Dedifferentiated amniotic fluid mesenchymal stem cell (primary cell): ENCODE data around the gene MCMBP.
"Not testable (repeated sequence)": the region's sequence is repeated elsewhere in the genome, so short reads cannot be mapped to it uniquely, and the experiment has no call there.

Experiments used
- DNase-seq: peaks from one replicate; pipeline ENCODE4 v3.0.0-alpha.2; 2016; ENCODE audit errors: extremely low spot score

The MCMBP gene

GRCh38 chr10:119830851-119831250 is 41.8 kb downstream of the MCMBP start:
- no peak for DNase-seq

GRCh38 chr10:119829429-119829828 is 43.2 kb downstream of the MCMBP start:
- DNase-seq, result no peak

GRCh38 chr10:119827430-119827829 is 45.2 kb downstream of the MCMBP start:
- DNase-seq, result no peak

- DNase-seq, result no peak
These were observed 45.9 kb downstream of the MCMBP start for GRCh38 chr10:119826771-119827170.

- no peak for DNase-seq
These were observed 48.3 kb downstream of the MCMBP start for GRCh38 chr10:119824299-119824698.

- no peak for DNase-seq
These were observed 51.5 kb downstream of the MCMBP start for GRCh38 chr10:119821182-119821581.

- no peak for DNase-seq
These were observed 53.8 kb downstream of the MCMBP start for GRCh38 chr10:119818889-119819270.

GRCh38 chr10:119817991-119818888 is 54.4 kb downstream of the MCMBP start:
- DNase-seq, result no peak

GRCh38 chr10:119815671-119816070 is 57.0 kb downstream of the MCMBP start:
- DNase-seq, result no peak

- DNase-seq, result no peak
These were observed 60.0 kb downstream of the MCMBP start for GRCh38 chr10:119812684-119813083.

- DNase-seq, result no peak
These were observed 61.5 kb downstream of the MCMBP start for GRCh38 chr10:119811122-119811521.

GRCh38 chr10:119807960-119808697 is 64.5 kb downstream of the MCMBP start:
- DNase-seq, result no peak

GRCh38 chr10:119806334-119807130 is 66.1 kb downstream of the MCMBP start:
- DNase-seq, result no peak

GRCh38 chr10:119805702-119806230 is 66.9 kb downstream of the MCMBP start:
- DNase-seq, result no peak

GRCh38 chr10:119803264-119803663 is 69.4 kb downstream of the MCMBP start:
- peak; percentile 68 for DNase-seq

- no peak for DNase-seq
These were observed 70.6 kb downstream of the MCMBP start for GRCh38 chr10:119801998-119802538.

- no peak for DNase-seq
These were observed 71.5 kb downstream of the MCMBP start for GRCh38 chr10:119801176-119801575.

GRCh38 chr10:119796039-119796438 is 76.6 kb downstream of the MCMBP start:
- DNase-seq, result no peak

GRCh38 chr10:119795101-119795500 is 77.5 kb downstream of the MCMBP start:
- DNase-seq, result not testable (repeated sequence)

- DNase-seq, result peak; percentile 40
These were observed 86.4 kb downstream of the MCMBP start for GRCh38 chr10:119786117-119786769.
